ENCODE data around the gene ENOPH1.

The ENOPH1 gene

GRCh38 chr4:82458729-82459128 is 28.3 kb downstream of the ENOPH1 start:
- CTCF ChIA-PET, result interaction anchor here (0.6 to 1.4 kb wide), 3 partner anchors 14 to 353 kb away, joined by 3 to 4 read pairs (median 3); no protein-coding TSS in a partner anchor
- TF ChIP-seq, protein P1, sequence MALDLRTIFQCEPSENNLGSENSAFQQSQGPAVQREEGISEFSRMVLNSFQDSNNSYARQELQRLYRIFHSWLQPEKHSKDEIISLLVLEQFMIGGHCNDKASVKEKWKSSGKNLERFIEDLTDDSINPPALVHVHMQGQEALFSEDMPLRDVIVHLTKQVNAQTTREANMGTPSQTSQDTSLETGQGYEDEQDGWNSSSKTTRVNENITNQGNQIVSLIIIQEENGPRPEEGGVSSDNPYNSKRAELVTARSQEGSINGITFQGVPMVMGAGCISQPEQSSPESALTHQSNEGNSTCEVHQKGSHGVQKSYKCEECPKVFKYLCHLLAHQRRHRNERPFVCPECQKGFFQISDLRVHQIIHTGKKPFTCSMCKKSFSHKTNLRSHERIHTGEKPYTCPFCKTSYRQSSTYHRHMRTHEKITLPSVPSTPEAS (tag by site-specific recombination; IDR thresholded peaks at IDR 0.05), result no peak
- TF ChIP-seq EGR2 (tag by site-specific recombination; IDR thresholded peaks at IDR 0.05; ENCODE audit: low read depth), result peak; percentile 44; the same call in 1 of the 2 replicates
- POLR2A ChIA-PET, result no interaction called here
- no peak overlapping the region for H3K4me3 ChIP-seq (ENCODE audit: low read depth, low read length)
- H3K9me3 ChIP-seq (ENCODE audit: control insufficient read depth, insufficient read depth, low read depth, low read length), result no peaks in the 10 kb centered on the region
- no peaks in the 10 kb centered on the region for H3K4me1 ChIP-seq (ENCODE audit: control insufficient read depth, insufficient read depth, low read length)
- H3K27ac ChIP-seq (ENCODE audit: extremely low read depth, low read depth, low read length), result no peak overlapping the region
- H3K36me3 ChIP-seq (ENCODE audit: control insufficient read depth in 2 of 2, insufficient read depth in 1 of 2, low read length in 2 of 2), result peaks cover 8 to 74% of the 10 kb centered on the region in 2 experiments

GRCh38 chr4:82461710-82462109 is 31.3 kb downstream of the ENOPH1 start:
- Histone ChIP-seq H3K4me1 (ENCODE audit: control insufficient read depth, insufficient read depth, low read length) (no peaks in the 10 kb centered on the region), H3K9me3 (ENCODE audit: control insufficient read depth, insufficient read depth, low read depth, low read length) (no peaks in the 10 kb centered on the region), H3K4me3 (ENCODE audit: low read depth, low read length) (no peak overlapping the region), H3K27ac (ENCODE audit: extremely low read depth, low read depth, low read length) (no peak overlapping the region), H3K36me3 (ENCODE audit: control insufficient read depth in 2 of 2, insufficient read depth in 1 of 2, low read length in 2 of 2) (peaks cover 8 to 63% of the 10 kb centered on the region in 2 experiments)
- CTCF ChIA-PET, result interaction anchor here (0.7 to 2.7 kb wide), 5 partner anchors 47 to 293 kb away, joined by 3 to 9 read pairs (median 3); no protein-coding TSS in a partner anchor
- TF ChIP-seq PRDM1 (tag by site-specific recombination; IDR thresholded peaks at IDR 0.05) (no peak), ZNF777 (tag by site-specific recombination; IDR thresholded peaks at IDR 0.05; ENCODE audit: borderline replicate concordance) (no peak), ZBTB10 (tag by site-specific recombination; IDR thresholded peaks at IDR 0.05) (no peak), GLIS1 (tag by site-specific recombination; IDR thresholded peaks at IDR 0.05) (no peak), ZNF239 (tag by site-specific recombination; IDR thresholded peaks at IDR 0.05) (no peak)
- TF ChIP-seq, protein P2, sequence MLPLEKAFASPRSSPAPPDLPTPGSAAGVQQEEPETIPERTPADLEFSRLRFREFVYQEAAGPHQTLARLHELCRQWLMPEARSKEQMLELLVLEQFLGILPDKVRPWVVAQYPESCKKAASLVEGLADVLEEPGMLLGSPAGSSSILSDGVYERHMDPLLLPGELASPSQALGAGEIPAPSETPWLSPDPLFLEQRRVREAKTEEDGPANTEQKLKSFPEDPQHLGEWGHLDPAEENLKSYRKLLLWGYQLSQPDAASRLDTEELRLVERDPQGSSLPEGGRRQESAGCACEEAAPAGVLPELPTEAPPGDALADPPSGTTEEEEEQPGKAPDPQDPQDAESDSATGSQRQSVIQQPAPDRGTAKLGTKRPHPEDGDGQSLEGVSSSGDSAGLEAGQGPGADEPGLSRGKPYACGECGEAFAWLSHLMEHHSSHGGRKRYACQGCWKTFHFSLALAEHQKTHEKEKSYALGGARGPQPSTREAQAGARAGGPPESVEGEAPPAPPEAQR (tag by site-specific recombination; IDR thresholded peaks at IDR 0.05), result no peak
- POLR2A ChIA-PET, result no interaction called here

GRCh38 chr4:82462415-82462831 is 32.0 kb downstream of the ENOPH1 start:
- peaks cover 3 to 56% of the 10 kb centered on the region in 2 experiments for H3K36me3 ChIP-seq (ENCODE audit: control insufficient read depth in 2 of 2, insufficient read depth in 1 of 2, low read length in 2 of 2)
- CTCF ChIA-PET, result interaction anchor here (1.1 to 2.7 kb wide), 3 partner anchors 46 to 286 kb away, joined by 3 to 9 read pairs (median 4); no protein-coding TSS in a partner anchor
- H3K27ac ChIP-seq (ENCODE audit: extremely low read depth, low read depth, low read length), result no peak overlapping the region
- no peaks in the 10 kb centered on the region for H3K4me1 ChIP-seq (ENCODE audit: control insufficient read depth, insufficient read depth, low read length)
- POLR2A ChIA-PET, result interaction anchor here (0.6 to 1.0 kb wide), 3 partner anchors 144 to 573 kb away, joined by 3 to 4 read pairs (median 3); partner anchors contain the start of gene COPS4
- no peaks in the 10 kb centered on the region for H3K9me3 ChIP-seq (ENCODE audit: control insufficient read depth, insufficient read depth, low read depth, low read length)
- TF ChIP-seq ZNF112 (tag by site-specific recombination; IDR thresholded peaks at IDR 0.05) (no peak), ZNF654 (tag by site-specific recombination; IDR thresholded peaks at IDR 0.05; ENCODE audit: low read depth) (peak; percentile 52)
- H3K4me3 ChIP-seq (ENCODE audit: low read depth, low read length), result no peak overlapping the region

GRCh38 chr4:82463221-82463620 is 32.8 kb downstream of the ENOPH1 start:
- Histone ChIP-seq H3K27ac (ENCODE audit: extremely low read depth, low read depth, low read length) (no peak overlapping the region), H3K36me3 (ENCODE audit: control insufficient read depth in 2 of 2, insufficient read depth in 1 of 2, low read length in 2 of 2) (peaks cover under 1 to 48% of the 10 kb centered on the region in 2 experiments), H3K4me3 (ENCODE audit: low read depth, low read length) (no peak overlapping the region), H3K9me3 (ENCODE audit: control insufficient read depth, insufficient read depth, low read depth, low read length) (no peaks in the 10 kb centered on the region), H3K4me1 (ENCODE audit: control insufficient read depth, insufficient read depth, low read length) (no peaks in the 10 kb centered on the region)
- POLR2A ChIA-PET, result no interaction called here
- CTCF ChIA-PET, result interaction anchor here (2.5 kb wide), 1 partner anchor 275 kb away, joined by 13 read pairs; no protein-coding TSS in a partner anchor
- TF ChIP-seq ZNF184 (tag by site-specific recombination; IDR thresholded peaks at IDR 0.05) (no peak), KLF16 (tag by site-specific recombination; IDR thresholded peaks at IDR 0.05) (no peak), ZNF747 (tag by site-specific recombination; IDR thresholded peaks at IDR 0.05) (no peak), ZNF311 (tag by site-specific recombination; IDR thresholded peaks at IDR 0.05; ENCODE audit: borderline replicate concordance) (no peak), ZNF157 (tag by site-specific recombination; IDR thresholded peaks at IDR 0.05) (no peak), OVOL3 (tag by site-specific recombination; IDR thresholded peaks at IDR 0.05) (no peak), HOXA7 (CRISPR knock-in tag; IDR thresholded peaks at IDR 0.05; ENCODE audit: borderline replicate concordance) (no peak)
- TF ChIP-seq, protein P3, sequence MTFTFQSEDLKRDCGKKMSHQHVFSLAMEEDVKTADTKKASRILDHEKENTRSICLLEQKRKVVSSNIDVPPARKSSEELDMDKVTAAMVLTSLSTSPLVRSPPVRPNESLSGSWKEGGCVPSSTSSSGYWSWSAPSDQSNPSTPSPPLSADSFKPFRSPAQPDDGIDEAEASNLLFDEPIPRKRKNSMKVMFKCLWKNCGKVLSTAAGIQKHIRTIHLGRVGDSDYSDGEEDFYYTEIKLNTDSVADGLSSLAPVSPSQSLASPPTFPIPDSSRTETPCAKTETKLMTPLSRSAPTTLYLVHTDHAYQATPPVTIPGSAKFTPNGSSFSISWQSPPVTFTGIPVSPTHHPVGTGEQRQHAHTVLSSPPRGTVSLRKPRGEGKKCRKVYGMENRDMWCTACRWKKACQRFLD (tag by site-specific recombination; IDR thresholded peaks at IDR 0.05), result no peak

Data from HEK293 (cell line).